ENCODE measurements around the gene B3GAT1.

The B3GAT1 gene

DNA sequence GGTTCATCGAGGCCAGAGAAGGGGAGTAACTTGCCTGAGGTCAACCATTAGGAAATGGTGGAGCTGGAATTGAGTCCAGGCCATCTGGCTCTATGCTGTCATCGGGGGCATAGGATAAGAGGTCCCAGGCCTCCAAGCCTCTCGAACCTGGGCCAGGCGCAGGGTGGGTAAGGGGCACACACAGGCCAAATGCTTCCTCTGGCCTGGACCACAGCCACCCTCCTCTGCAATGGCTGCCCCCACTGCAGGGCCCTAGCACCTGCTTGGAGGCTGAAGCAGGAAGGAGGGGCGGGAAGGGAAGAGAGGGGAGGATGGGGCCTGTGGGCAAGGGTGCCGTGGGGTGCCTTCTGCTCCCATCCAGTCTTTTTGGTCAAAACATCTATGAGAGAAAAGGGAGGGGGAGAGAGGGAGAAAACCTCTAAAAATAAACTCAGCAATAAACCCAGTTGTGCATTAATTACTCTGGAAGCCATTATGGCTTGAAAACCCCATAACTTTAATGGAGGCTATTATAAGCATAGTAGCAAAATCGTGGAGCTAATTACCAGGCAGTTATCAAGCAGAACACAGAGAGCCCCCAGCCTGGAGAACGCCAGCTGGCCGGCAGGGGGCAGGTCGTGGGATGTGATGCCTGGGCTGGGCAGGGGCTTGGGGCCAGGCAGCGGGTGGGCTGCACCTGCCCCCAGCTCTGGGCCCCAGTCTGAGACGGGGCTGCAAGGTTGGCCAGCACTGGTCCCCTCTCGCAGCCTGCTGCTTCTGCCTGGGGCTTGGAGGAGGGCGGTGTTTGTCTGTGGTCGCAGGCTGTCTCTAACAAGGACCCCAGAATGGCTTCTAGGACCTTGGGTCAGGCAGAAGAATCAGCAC is 21.1 kb downstream of the B3GAT1 start:
- DNase-seq (ENCODE audit: low read depth in 2 of 2) = no peak

GRCh38 chr11:134389464-134390180 is 22.4 kb downstream of the B3GAT1 start:
- no peak for DNase-seq (ENCODE audit: low read depth in 2 of 2)

- no peak for DNase-seq (ENCODE audit: low read depth in 2 of 2)
Observed at GRCh38 chr11:134388590-134388989, 23.5 kb downstream of the B3GAT1 start.

- no peak for DNase-seq (ENCODE audit: low read depth in 2 of 2)
Observed at GRCh38 chr11:134387501-134387900, 24.5 kb downstream of the B3GAT1 start.

DNA sequence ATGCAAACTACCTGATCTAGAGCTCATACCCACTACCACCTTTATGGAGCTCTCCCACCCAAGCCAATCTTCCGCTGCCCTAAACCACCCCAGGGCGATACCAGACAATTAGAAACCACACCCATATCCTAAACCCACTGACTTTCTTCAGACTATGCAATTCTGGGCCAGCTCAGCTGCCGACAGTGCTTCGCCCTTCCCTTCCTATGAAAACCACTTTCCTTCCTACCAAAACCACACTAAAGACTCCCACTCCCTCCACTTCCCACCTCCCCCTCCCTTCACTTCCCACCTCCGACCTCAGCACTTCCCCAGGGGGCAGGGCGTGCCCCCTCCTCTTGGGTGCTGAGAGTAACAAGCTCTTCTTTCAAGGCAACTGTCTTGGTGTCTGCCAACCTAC is 25.1 kb downstream of the B3GAT1 start:
- DNase-seq (ENCODE audit: low read depth in 2 of 2) = no peak

GRCh38 chr11:134385774-134386565 is 26.1 kb downstream of the B3GAT1 start:
- no peak for DNase-seq (ENCODE audit: low read depth in 2 of 2)

DNA sequence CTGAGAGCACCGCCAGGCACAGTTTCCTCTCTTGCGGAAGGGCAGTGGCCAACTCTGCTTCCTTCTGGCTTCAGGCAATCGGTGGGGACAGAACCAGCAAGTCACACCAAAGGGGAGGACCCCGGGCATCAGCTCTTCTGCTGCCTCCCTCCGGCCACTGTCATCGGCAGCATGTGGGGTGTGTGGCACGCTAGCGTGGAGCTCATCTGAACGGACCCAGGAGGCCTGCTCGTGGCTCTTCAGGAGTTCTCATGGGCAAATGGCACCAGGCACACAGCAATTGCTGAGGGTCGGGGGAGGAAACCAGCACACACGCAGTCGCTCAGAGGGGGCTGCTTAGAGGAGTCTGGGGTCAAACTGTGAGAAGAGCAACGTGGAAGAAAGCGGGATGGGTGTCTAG is 26.9 kb downstream of the B3GAT1 start:
- DNase-seq (ENCODE audit: low read depth in 2 of 2) = no peak

- DNase-seq (ENCODE audit: low read depth in 2 of 2) = no peak
Observed at GRCh38 chr11:134384406-134384805, 27.6 kb downstream of the B3GAT1 start.

GRCh38 chr11:134383576-134384221 is 28.3 kb downstream of the B3GAT1 start:
- no peak for DNase-seq (ENCODE audit: low read depth in 2 of 2)

GRCh38 chr11:134382830-134383229 is 29.2 kb downstream of the B3GAT1 start:
- DNase-seq (ENCODE audit: low read depth in 2 of 2) = no peak

- no peak for DNase-seq (ENCODE audit: low read depth in 2 of 2)
Observed at GRCh38 chr11:134382257-134382656, 29.8 kb downstream of the B3GAT1 start.

DNA sequence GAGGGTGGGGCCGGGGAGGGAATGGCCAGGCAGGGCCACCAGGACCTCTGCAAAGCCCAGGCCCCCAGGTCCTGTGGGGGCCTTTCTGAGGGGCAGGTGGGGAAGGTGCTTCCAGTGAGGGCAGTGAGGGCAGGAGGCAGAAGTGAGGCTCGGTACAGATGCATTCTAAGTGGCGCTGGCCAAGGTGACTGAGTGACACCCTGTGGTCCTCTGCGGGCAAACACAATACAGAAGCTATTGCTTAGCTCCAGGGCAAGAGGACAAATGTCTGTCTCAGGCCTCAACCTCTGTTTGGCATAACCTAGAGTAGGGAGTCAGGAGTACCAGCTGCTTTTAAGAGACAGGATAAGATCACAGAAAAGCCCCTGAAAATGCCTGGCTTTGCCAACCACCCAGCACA is 31.3 kb downstream of the B3GAT1 start:
- DNase-seq (ENCODE audit: low read depth in 2 of 2) = no peak

DNA sequence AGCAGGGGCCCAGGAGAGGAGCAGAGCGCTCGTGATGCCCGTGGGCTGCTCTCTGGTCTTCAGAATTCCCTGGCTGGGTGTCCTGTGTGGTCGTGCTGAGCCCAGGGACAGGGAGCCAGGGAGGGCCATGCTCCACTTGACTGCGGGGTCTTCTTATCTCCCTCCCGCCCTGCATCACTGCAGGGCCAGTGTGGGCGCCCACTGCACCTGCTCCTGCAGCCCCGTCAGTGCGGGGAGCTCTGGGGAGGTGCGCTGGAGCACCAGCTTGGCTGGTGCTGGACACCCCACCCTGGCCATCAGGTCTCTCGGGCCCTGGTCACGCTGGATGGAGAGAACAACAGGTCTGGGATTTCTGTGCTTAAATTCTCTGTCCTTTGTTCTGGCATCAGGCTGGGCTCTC is 31.8 kb downstream of the B3GAT1 start:
- DNase-seq (ENCODE audit: low read depth in 2 of 2) = no peak

- no peak for DNase-seq (ENCODE audit: low read depth in 2 of 2)
Observed at GRCh38 chr11:134379241-134379640, 32.8 kb downstream of the B3GAT1 start.

DNA sequence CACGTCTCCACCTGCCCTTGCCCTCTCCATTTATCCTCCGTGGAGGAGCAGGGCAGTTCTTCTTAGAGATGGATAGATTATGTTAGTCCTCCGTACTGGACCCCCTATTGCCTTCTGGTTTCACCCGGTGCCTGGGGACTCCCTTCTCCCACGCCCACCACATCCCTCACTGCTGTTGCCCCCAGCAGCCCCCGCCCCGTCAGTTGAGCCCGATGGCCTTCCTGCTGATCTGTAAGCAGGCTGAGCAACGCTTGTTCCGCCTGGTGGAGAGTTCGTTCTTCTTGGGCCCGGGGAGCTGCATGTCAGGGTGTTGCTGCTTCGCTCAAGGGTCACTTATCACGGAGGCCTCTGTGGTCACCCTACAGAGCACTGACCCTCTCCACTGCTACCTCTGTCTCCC is 34.2 kb downstream of the B3GAT1 start:
- no peak for DNase-seq (ENCODE audit: low read depth in 2 of 2)

GRCh38 chr11:134376150-134376921 is 35.7 kb downstream of the B3GAT1 start:
- DNase-seq (ENCODE audit: low read depth in 2 of 2) = no peak

GRCh38 chr11:134374891-134375550 is 37.0 kb downstream of the B3GAT1 start:
- no peak for DNase-seq (ENCODE audit: low read depth in 2 of 2)

- no peak for DNase-seq (ENCODE audit: low read depth in 2 of 2)
Observed at GRCh38 chr11:134374171-134374570, 37.9 kb downstream of the B3GAT1 start.

GRCh38 chr11:134373591-134374052 is 38.4 kb downstream of the B3GAT1 start:
- DNase-seq (ENCODE audit: low read depth in 2 of 2) = no peak

DNA sequence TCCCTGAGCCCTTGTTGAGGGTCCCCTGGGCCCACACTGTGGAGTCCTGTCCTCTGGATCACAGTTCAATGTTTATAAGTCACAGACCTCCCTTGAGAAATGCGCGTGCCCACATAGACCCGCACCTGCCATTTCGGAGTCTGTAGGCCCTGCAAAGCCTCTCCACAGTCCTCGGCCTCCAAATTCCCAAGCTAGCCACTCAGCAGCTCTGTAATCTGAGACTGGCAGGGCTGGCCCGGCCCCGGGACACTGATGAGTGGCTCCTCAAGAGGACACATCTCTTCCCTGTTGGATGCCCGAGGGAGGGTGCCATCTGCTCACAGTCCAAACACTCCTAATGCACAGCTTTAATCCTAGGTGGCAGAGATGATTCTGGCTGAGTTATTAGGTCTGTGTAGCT is 39.1 kb downstream of the B3GAT1 start:
- no peak for DNase-seq (ENCODE audit: low read depth in 2 of 2)

Measured in stimulated activated CD4-positive, alpha-beta T cell treated with anti-CD3 and anti-CD28 coated beads, Interleukin-1b, Interleukin-23, amount 100 ng/mL, for 1 hour (primary cell).